ENCODE data around the gene PAOX.

PAOX gene

DNA sequence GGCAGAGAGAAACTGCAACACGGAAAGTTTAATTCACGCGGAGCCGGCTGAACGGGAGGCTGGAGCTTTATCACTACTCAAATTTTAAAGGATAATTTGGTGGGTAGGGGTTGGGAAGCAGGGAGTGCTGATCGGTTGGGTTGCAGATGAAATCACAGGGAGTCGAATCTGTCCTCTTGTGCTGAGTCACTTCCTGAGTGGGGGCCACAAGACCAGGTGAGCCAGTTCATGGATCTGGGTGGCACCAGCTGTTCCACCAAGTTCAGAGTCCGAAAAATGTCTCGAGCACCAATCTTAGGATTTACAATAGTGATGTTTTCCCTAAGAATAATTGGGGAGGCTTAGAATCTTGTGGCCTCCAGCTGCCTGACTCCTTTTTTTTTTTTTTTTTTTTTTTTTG, 35.5 kb upstream of the PAOX start:
- H3K9me3 ChIP-seq (ENCODE audit: insufficient read depth, low read length, severe bottlenecking), result no peaks in the 10 kb centered on the region
- H3K27me3 ChIP-seq (ENCODE audit: insufficient read depth, low read length, poor library complexity), result no peaks in the 10 kb centered on the region
- ATAC-seq (ENCODE audit: insufficient read depth, low read depth) (no peak), DNase-seq (no peak)
- H3K79me2 ChIP-seq (ENCODE audit: insufficient read depth, low read length), result no peaks in the 10 kb centered on the region
- H4K20me1 ChIP-seq (ENCODE audit: insufficient read depth, low read length), result no peaks in the 10 kb centered on the region; the same call in none of the 2 replicates
- H3K27ac ChIP-seq (ENCODE audit: low read length), result no peak overlapping the region
- H3K9ac ChIP-seq (ENCODE audit: low read depth, low read length), result no peak overlapping the region
- no peaks in the 10 kb centered on the region for H3K4me1 ChIP-seq (ENCODE audit: insufficient read depth, low read length)
- H3K4me3 ChIP-seq (ENCODE audit: low read depth in 1 of 2, low read length in 2 of 2), result no peak overlapping the region
- H2AFZ ChIP-seq (ENCODE audit: low read depth, low read length), result no peak overlapping the region
- no peak overlapping the region for H3K4me2 ChIP-seq (ENCODE audit: insufficient read depth, low read length)
- no peak for TF ChIP-seq EZH2 (IDR thresholded peaks at IDR 0.05; ENCODE audit: borderline replicate concordance, low read depth, low read length, severe bottlenecking)
- TF ChIP-seq, protein P1, sequence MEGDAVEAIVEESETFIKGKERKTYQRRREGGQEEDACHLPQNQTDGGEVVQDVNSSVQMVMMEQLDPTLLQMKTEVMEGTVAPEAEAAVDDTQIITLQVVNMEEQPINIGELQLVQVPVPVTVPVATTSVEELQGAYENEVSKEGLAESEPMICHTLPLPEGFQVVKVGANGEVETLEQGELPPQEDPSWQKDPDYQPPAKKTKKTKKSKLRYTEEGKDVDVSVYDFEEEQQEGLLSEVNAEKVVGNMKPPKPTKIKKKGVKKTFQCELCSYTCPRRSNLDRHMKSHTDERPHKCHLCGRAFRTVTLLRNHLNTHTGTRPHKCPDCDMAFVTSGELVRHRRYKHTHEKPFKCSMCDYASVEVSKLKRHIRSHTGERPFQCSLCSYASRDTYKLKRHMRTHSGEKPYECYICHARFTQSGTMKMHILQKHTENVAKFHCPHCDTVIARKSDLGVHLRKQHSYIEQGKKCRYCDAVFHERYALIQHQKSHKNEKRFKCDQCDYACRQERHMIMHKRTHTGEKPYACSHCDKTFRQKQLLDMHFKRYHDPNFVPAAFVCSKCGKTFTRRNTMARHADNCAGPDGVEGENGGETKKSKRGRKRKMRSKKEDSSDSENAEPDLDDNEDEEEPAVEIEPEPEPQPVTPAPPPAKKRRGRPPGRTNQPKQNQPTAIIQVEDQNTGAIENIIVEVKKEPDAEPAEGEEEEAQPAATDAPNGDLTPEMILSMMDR (IDR thresholded peaks at IDR 0.05; ENCODE audit: borderline replicate concordance, extremely low read depth, low read length, poor library complexity, severe bottlenecking), result no peak
- H3K36me3 ChIP-seq (ENCODE audit: insufficient read depth, low read length), result no peaks in the 10 kb centered on the region

DNA sequence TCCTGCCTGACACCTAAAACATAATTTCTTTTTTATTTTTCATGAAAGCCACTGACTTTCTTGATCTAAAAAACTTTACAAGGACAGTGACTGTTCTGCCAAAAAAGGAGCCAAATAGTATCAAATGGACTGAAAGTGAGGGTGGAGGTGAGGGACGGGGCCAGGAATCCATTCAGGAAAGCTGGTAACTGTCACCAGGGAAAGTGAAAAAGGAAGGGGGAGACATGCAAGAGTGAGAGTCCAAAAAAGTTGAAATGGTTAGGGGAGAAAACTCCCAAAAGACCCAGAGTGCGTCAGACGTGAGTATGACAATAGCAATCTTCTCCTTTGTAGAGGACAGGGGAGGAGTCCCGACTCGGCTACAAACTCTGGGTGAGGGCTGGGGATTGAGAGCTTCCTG, 34.8 kb upstream of the PAOX start:
- no peaks in the 10 kb centered on the region; the same call in 1 of the 2 replicates for H4K20me1 ChIP-seq (ENCODE audit: insufficient read depth, low read length)
- H3K36me3 ChIP-seq (ENCODE audit: insufficient read depth, low read length), result no peaks in the 10 kb centered on the region
- no peak overlapping the region for H2AFZ ChIP-seq (ENCODE audit: low read depth, low read length)
- no peak overlapping the region for H3K4me3 ChIP-seq (ENCODE audit: low read depth in 1 of 2, low read length in 2 of 2)
- TF ChIP-seq, protein P1 (IDR thresholded peaks at IDR 0.05; ENCODE audit: borderline replicate concordance, extremely low read depth, low read length, poor library complexity, severe bottlenecking), result no peak
- TF ChIP-seq EZH2 (IDR thresholded peaks at IDR 0.05; ENCODE audit: borderline replicate concordance, low read depth, low read length, severe bottlenecking), result no peak
- no peaks in the 10 kb centered on the region for H3K27me3 ChIP-seq (ENCODE audit: insufficient read depth, low read length, poor library complexity)
- H3K4me2 ChIP-seq (ENCODE audit: insufficient read depth, low read length), result no peak overlapping the region
- no peak overlapping the region for H3K9ac ChIP-seq (ENCODE audit: low read depth, low read length)
- no peak for ATAC-seq (ENCODE audit: insufficient read depth, low read depth)
- H3K27ac ChIP-seq (ENCODE audit: low read length), result no peak overlapping the region
- H3K79me2 ChIP-seq (ENCODE audit: insufficient read depth, low read length), result no peaks in the 10 kb centered on the region
- H3K9me3 ChIP-seq (ENCODE audit: insufficient read depth, low read length, severe bottlenecking), result no peaks in the 10 kb centered on the region
- no peak for DNase-seq
- no peaks in the 10 kb centered on the region for H3K4me1 ChIP-seq (ENCODE audit: insufficient read depth, low read length)

DNA sequence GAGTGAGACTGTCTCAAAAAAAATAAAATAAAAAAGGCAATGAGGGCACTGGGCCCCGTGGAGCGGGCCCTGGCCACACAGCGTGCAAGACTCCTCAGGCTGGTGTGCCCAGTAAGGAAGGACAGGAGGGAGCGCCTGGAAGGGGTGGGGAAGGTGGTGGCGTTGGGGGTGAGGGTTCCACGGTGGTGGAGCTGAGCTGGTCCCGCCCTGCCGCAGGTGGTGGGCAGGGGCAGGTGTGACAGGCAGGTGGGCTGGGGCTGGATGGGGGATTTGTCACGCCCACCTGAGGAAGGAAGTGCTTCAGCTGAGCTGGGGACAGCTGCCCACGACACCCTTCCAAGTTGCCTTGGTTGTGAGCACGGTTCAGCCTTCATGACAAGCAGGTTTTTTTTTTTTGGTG, 32.6 kb upstream of the PAOX start:
- Histone ChIP-seq H3K27ac (ENCODE audit: low read length) (no peak overlapping the region), H3K9me3 (ENCODE audit: insufficient read depth, low read length, severe bottlenecking) (no peaks in the 10 kb centered on the region), H3K9ac (ENCODE audit: low read depth, low read length) (no peak overlapping the region), H3K4me3 (ENCODE audit: low read depth in 1 of 2, low read length in 2 of 2) (no peak overlapping the region), H3K27me3 (ENCODE audit: insufficient read depth, low read length, poor library complexity) (no peaks in the 10 kb centered on the region), H3K4me1 (ENCODE audit: insufficient read depth, low read length) (no peaks in the 10 kb centered on the region), H3K36me3 (ENCODE audit: insufficient read depth, low read length) (no peaks in the 10 kb centered on the region), H4K20me1 (ENCODE audit: insufficient read depth, low read length) (no peaks in the 10 kb centered on the region; the same call in 1 of the 2 replicates), H3K4me2 (ENCODE audit: insufficient read depth, low read length) (no peak overlapping the region), H2AFZ (ENCODE audit: low read depth, low read length) (no peak overlapping the region), H3K79me2 (ENCODE audit: insufficient read depth, low read length) (no peaks in the 10 kb centered on the region)
- TF ChIP-seq, protein P1 (IDR thresholded peaks at IDR 0.05; ENCODE audit: borderline replicate concordance, extremely low read depth, low read length, poor library complexity, severe bottlenecking), result no peak
- no peak for TF ChIP-seq EZH2 (IDR thresholded peaks at IDR 0.05; ENCODE audit: borderline replicate concordance, low read depth, low read length, severe bottlenecking)
- ATAC-seq (ENCODE audit: insufficient read depth, low read depth) (no peak), DNase-seq (no peak)

Data from DND-41 (cell line).